Measurements from ENCODE around the gene PDE4B.

PDE4B gene

DNA sequence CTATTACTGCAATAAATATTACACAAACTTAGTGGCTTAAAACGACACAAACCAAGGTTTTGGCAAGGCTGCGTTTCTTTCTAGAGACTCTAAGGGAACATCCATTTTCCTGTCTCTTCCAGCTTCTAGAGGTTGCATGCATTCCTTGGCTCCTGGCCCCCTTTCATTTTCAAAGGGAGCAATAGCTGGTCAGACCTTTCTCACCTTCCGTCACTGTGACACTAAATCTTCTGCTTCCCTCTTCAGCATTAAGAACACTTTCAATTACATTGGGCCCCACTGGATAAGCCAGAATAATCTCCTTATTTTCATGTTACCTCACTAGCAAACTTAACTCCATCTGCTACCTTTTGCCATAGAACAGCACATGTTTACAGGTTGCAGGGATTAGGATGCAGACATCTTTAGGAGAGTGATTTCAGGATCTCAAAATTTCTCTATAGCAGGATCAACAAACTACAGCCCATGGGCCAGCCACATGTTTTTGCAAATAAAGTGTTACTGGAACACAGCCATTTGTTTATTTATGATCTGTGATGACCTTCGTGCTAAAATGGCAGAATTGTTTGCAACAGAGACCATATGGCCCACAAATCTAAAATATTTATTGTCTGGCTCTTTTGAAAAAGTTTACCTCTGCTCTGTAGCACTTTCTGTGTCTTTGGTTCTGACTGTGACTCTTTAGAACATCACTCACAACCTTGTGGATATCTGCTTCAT lies 519.7 kb downstream of the PDE4B start:
- DNase-seq (ENCODE audit: low read depth), result no peak

DNA sequence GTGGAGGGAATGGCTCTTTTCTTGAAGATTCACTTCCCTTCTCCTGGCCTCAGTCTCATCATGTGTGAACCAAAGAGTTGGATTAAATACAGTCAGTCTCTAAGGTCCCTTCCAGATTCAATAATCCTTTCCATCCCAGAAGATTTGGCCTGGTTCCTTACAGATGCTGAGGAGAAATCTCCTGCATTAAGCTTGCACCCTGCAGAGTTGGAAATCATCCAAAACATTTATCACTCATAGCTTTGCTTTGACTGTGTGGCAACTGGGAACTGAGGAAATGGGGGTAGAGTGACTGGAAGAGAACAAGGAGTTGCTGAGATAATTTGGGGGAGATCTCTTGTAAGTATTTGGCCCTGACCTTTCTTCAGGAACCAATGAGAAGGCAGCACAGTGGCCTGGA lies 520.7 kb downstream of the PDE4B start:
- peak; percentile 36 for DNase-seq (ENCODE audit: low read depth)

- DNase-seq (ENCODE audit: low read depth), result peak; percentile 78
Measured at GRCh38 chr1:66315671-66316070, 523.0 kb downstream of the PDE4B start.

GRCh38 chr1:66316464-66317247 lies 524.0 kb downstream of the PDE4B start:
- no peak for DNase-seq (ENCODE audit: low read depth)

GRCh38 chr1:66317248-66317515 lies 524.5 kb downstream of the PDE4B start:
- DNase-seq (ENCODE audit: low read depth), result no peak

GRCh38 chr1:66320231-66320630 lies 527.5 kb downstream of the PDE4B start:
- no peak for DNase-seq (ENCODE audit: low read depth)

GRCh38 chr1:66322462-66322861 lies 529.8 kb downstream of the PDE4B start:
- DNase-seq (ENCODE audit: low read depth), result peak; percentile 54

DNA sequence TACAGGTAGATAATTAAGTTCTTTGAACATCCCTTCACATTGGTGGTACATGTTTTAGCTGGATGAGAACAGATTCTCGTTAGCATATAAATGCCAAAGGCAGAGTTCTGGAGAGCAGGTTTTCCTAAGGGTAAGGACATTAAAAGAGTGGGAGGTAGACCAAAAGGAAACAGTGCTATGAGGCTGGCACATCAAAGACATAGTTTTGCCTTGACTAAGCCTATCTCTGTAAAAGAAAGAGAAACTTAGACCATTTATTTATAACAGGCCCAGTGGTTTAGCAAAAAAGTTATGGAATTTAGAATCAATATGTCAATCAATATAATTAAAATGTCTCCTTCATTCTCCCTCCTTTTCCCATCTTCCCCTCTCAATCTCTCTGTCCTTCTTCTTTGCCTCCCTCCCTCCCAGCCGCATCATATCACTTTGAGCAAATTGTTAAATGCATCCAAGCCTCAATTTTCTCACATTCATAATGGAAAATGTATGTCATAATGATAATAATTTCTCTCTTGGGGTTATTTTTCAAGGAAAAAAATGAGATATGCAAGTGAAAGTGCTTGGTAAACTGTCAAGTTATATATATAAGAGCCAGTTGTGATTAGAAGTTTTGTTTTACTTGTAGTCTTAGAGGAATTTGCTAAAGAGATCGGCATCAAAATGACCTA lies 531.4 kb downstream of the PDE4B start:
- peak; percentile 36 for DNase-seq (ENCODE audit: low read depth)

DNA sequence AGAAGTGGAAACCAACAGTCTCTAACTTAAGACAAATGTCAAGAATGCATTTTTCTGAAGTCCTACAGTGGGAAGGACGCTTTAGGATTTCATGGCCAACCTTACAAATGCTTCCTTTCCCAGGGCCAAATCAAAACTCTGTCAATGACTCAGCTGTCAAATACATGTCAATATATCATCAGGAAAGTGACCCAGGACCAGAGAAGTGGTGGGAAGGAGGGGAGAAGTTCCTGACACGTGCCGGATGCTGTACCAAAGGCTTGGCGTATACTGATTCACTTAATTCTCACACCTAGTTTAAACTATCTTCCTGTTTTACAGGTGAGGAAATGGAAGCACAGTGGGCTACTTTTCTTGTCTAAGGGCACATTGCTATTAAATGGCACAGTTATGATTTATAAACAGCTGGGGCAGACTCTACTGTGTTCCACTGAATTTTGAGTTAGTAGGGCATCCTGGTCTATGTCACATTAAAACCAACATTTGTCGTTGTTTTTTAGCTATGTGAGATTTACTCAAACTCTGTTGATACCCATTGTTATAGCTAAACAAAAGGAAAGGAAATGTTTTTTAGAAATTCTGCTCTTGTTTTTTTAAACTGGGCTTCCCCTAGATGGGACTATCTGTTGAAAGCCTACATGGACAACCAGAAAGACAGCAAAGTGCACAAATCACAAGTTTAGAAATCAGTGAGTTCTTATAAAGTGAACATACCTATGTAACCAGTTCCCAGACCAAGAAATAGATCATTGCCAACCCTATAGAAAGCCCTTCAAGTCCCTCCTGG lies 533.1 kb downstream of the PDE4B start:
- no peak for DNase-seq (ENCODE audit: low read depth)

GRCh38 chr1:66326867-66327266 lies 534.2 kb downstream of the PDE4B start:
- no peak for DNase-seq (ENCODE audit: low read depth)

GRCh38 chr1:66327588-66327987 lies 534.9 kb downstream of the PDE4B start:
- DNase-seq (ENCODE audit: low read depth), result no peak

DNA sequence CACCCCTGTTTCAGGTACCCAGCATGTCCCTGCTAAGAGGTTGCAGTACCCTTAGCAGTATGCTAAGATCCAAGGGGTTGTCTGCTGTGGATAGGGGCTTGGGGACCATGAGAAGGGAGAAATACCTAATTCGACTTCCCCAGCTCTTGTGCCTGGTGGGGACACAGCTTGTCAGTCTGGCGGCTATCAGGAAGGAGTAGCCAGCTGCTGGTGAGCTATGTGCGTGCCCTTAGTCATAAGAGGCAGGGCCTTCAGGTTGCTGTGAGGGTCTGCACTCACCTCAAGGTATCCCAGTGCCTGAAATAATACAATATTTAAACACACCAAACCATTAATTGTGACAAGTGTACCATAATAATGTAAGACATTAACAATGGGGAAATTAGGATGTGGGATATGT lies 536.2 kb downstream of the PDE4B start:
- no peak for DNase-seq (ENCODE audit: low read depth)

GRCh38 chr1:66330722-66331141 lies 538.0 kb downstream of the PDE4B start:
- peak; percentile 74 for DNase-seq (ENCODE audit: low read depth)

GRCh38 chr1:66331658-66332547 lies 539.2 kb downstream of the PDE4B start:
- peak; percentile 96 for DNase-seq (ENCODE audit: low read depth)

GRCh38 chr1:66332548-66332901 lies 539.8 kb downstream of the PDE4B start:
- no peak for DNase-seq (ENCODE audit: low read depth)

DNA sequence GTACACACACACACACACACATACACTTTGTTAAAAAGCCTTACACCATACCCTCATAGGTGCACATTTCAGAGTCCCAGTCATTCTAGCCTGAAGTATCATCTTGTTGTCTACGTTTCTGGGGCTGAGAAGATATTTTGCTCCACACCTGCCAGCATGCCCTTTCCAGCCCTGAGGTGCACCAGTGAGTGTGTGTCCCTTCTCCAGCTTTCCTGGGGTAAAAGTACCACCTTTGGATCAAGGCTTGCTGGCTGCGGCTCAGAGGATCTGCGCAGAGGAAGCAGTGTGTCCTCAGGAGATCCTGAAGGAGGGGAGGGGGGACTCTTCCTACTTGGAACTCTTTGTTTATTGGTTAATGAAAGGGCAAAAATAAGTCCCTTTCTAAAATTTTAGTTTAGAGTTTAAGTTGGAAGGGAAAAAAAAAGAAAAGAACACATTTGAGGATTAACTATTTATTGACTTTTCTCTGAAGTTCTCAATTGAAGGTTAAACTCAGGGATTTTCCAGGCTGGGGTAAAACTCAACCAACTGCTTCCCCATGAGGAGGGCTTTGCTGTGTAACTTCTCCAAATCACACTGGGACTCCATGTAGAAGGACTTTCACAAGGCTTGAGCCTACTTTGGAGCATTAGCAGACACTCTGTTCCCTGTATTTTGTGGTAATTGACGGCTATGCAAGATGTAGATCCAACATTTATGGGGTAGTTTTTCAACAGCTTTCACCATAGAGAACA lies 540.9 kb downstream of the PDE4B start:
- DNase-seq (ENCODE audit: low read depth), result peak; percentile 48

DNA sequence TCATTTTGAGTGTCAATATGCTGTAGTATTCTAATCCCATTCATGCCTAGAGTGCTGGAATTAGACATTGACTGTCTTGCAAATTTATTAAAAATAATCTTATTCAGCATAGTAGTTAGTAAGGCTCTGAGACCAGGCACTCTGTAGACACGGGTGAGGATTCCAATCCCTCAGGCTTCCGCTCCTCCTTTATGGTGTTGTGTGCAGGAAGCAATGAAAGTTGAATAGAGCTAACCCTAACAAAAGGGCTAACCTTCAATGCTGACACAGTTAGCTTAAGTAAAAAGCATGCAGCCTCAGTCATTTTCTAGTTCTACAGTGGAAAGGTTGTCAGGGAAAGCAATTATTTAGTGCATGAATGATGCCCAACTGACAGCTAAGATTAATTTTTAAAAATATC lies 541.6 kb downstream of the PDE4B start:
- DNase-seq (ENCODE audit: low read depth), result peak; percentile 47

DNA sequence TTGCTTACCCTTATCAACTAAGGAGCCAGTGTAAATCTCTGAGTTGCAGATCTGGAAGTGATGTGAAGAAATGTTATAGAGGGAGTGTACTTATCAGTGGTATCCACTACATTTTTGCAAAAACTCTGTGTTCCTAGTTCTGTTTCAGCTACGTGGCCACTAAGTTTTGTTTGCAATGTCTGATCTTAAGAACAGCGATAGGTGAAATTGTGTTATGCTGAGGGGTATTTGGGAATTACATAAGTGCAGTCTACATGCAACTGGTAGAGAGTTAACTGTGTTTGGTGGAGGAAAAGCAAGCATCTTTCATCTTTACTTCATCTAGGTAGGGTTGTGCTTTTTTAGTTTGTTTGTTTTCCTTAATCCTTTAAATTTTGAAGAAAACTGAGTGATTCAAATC lies 542.4 kb downstream of the PDE4B start:
- DNase-seq (ENCODE audit: low read depth), result no peak

GRCh38 chr1:66335859-66336640 lies 543.4 kb downstream of the PDE4B start:
- peak; percentile 81 for DNase-seq (ENCODE audit: low read depth)

- no peak for DNase-seq (ENCODE audit: low read depth)
Measured at GRCh38 chr1:66336641-66336990, 543.9 kb downstream of the PDE4B start.

Measured in ELR (cell line).